Fibroblast of skin of left quadriceps (primary cell): ENCODE measurements around the gene ADCY10.
"Not testable (repeated sequence)": the region's sequence is repeated elsewhere in the genome, so short reads cannot be mapped to it uniquely, and the experiment has no call there.

ENCODE experiments used
- DNase-seq, 2 experiments: peaks; one replicate each; pipeline ENCODE4 v3.0.0-alpha.2; 2013; ENCODE audit warnings: low read depth in 2 of 2

The ADCY10 gene

GRCh38 chr1:167913895-167914496, at the start of gene ADCY10:
TSS of gene ADCY10 (minus strand) at chr1:167914134. CDS start at chr1:167905140, 8,994 bp downstream.
- no peak for DNase-seq

GRCh38 chr1:167957710-167958109, 43.8 kb upstream of the ADCY10 start:
- DNase-seq, result no peak

- DNase-seq, result no peak
Measured at GRCh38 chr1:167955915-167956314, 42.0 kb upstream of the ADCY10 start.

GRCh38 chr1:167950569-167950968, 36.6 kb upstream of the ADCY10 start:
- no peak for DNase-seq

- no peak for DNase-seq
Measured at GRCh38 chr1:167949785-167950184, 35.9 kb upstream of the ADCY10 start.

- DNase-seq, result no peak
Measured at GRCh38 chr1:167947733-167948132, 33.8 kb upstream of the ADCY10 start.

- no peak for DNase-seq
Measured at GRCh38 chr1:167943541-167943940, 29.6 kb upstream of the ADCY10 start.

GRCh38 chr1:167940264-167940663, 26.3 kb upstream of the ADCY10 start:
- DNase-seq, result no peak

GRCh38 chr1:167938080-167938636, 24.2 kb upstream of the ADCY10 start:
- no peak for DNase-seq

GRCh38 chr1:167937709-167938010, 23.7 kb upstream of the ADCY10 start:
- no peak for DNase-seq

- DNase-seq, result peak; percentile 53
Measured at GRCh38 chr1:167936930-167937708, 23.2 kb upstream of the ADCY10 start, which contains the start of gene MPC2. TSS of gene MPC2 (minus strand) at chr1:167937072. CDS start at chr1:167935841, 1,231 bp downstream.

- peak; percentile 97 to 98 for DNase-seq
Measured at GRCh38 chr1:167936068-167936929, 22.4 kb upstream of the ADCY10 start, which contains the start of gene DCAF6. TSS of gene DCAF6 (plus strand) at chr1:167936683. CDS start at chr1:167936912, 229 bp downstream.

- no peak for DNase-seq
Measured at GRCh38 chr1:167935216-167936067, 21.5 kb upstream of the ADCY10 start.

GRCh38 chr1:167934426-167935215, 20.7 kb upstream of the ADCY10 start:
- DNase-seq, result no peak

- DNase-seq, result no peak
Measured at GRCh38 chr1:167933788-167934187, 19.9 kb upstream of the ADCY10 start.

GRCh38 chr1:167929725-167930124, 15.8 kb upstream of the ADCY10 start:
- DNase-seq, result no peak

- DNase-seq, result not testable (repeated sequence)
Measured at GRCh38 chr1:167928919-167929318, 15.0 kb upstream of the ADCY10 start.

- DNase-seq, result no peak
Measured at GRCh38 chr1:167928457-167928852, 14.5 kb upstream of the ADCY10 start.

- DNase-seq, result no peak
Measured at GRCh38 chr1:167927046-167927754, 13.3 kb upstream of the ADCY10 start.
